ENCODE measurements around the gene OMP.

Gene OMP

GRCh38 chr11:77102246-77103210, at the start of gene OMP:
Gene OMP (plus strand): TSS chr11:77102840. CDS start chr11:77102840, 0 bp downstream.
- Histone ChIP-seq H3K27ac (ENCODE audit: low read depth, low read length) (no peak within 1 kb of the TSS), H3K4me1 (ENCODE audit: control insufficient read depth, insufficient read depth, low read length, unreplicated experiment) (peaks cover 14% of the 10 kb centered on the region), H3K36me3 (ENCODE audit: insufficient read depth, low read length) (no peaks in the 10 kb centered on the region), H2AFZ (ENCODE audit: low read length, unreplicated experiment) (no peak within 1 kb of the TSS), H3K4me3 (ENCODE audit: low read depth, low read length) (no peak within 1 kb of the TSS), H3K27me3 (ENCODE audit: insufficient read depth, low read length) (no peaks in the 10 kb centered on the region), H3K79me2 (ENCODE audit: control insufficient read depth, insufficient read depth, low read length, unreplicated experiment) (no peaks in the 10 kb centered on the region)

- Histone ChIP-seq H3K27ac (ENCODE audit: low read depth, low read length) (no peak overlapping the region), H3K4me1 (ENCODE audit: control insufficient read depth, insufficient read depth, low read length, unreplicated experiment) (no peaks in the 10 kb centered on the region), H3K79me2 (ENCODE audit: control insufficient read depth, insufficient read depth, low read length, unreplicated experiment) (no peaks in the 10 kb centered on the region), H3K27me3 (ENCODE audit: insufficient read depth, low read length) (no peaks in the 10 kb centered on the region), H3K4me3 (ENCODE audit: low read depth, low read length) (no peak overlapping the region), H3K36me3 (ENCODE audit: insufficient read depth, low read length) (no peaks in the 10 kb centered on the region), H2AFZ (ENCODE audit: low read length, unreplicated experiment) (no peak overlapping the region)
Measured at GRCh38 chr11:77053217-77054015, 49.2 kb upstream of the OMP start.

- no peak overlapping the region for H3K27ac ChIP-seq (ENCODE audit: low read depth, low read length)
- no peaks in the 10 kb centered on the region for H3K4me1 ChIP-seq (ENCODE audit: control insufficient read depth, insufficient read depth, low read length, unreplicated experiment)
- H2AFZ ChIP-seq (ENCODE audit: low read length, unreplicated experiment) = no peak overlapping the region
- H3K79me2 ChIP-seq (ENCODE audit: control insufficient read depth, insufficient read depth, low read length, unreplicated experiment) = no peaks in the 10 kb centered on the region
- H3K27me3 ChIP-seq (ENCODE audit: insufficient read depth, low read length) = no peaks in the 10 kb centered on the region
- no peaks in the 10 kb centered on the region for H3K36me3 ChIP-seq (ENCODE audit: insufficient read depth, low read length)
- H3K4me3 ChIP-seq (ENCODE audit: low read depth, low read length) = no peak overlapping the region
Measured at GRCh38 chr11:77054084-77054483, 48.6 kb upstream of the OMP start.

GRCh38 chr11:77055101-77055561, 47.5 kb upstream of the OMP start:
- Histone ChIP-seq H3K27ac (ENCODE audit: low read depth, low read length) (no peak overlapping the region), H3K36me3 (ENCODE audit: insufficient read depth, low read length) (no peaks in the 10 kb centered on the region), H3K79me2 (ENCODE audit: control insufficient read depth, insufficient read depth, low read length, unreplicated experiment) (no peaks in the 10 kb centered on the region), H3K4me1 (ENCODE audit: control insufficient read depth, insufficient read depth, low read length, unreplicated experiment) (no peaks in the 10 kb centered on the region), H3K4me3 (ENCODE audit: low read depth, low read length) (no peak overlapping the region), H3K27me3 (ENCODE audit: insufficient read depth, low read length) (0 out of 2 replicates have a peak, but pooled peaks cover 5% of the 10 kb centered on the region), H2AFZ (ENCODE audit: low read length, unreplicated experiment) (no peak overlapping the region)

GRCh38 chr11:77055913-77056312, 46.7 kb upstream of the OMP start:
- Histone ChIP-seq H3K36me3 (ENCODE audit: insufficient read depth, low read length) (no peaks in the 10 kb centered on the region), H3K4me3 (ENCODE audit: low read depth, low read length) (no peak overlapping the region), H3K27me3 (ENCODE audit: insufficient read depth, low read length) (0 out of 2 replicates have a peak, but pooled peaks cover 5% of the 10 kb centered on the region), H2AFZ (ENCODE audit: low read length, unreplicated experiment) (no peak overlapping the region), H3K27ac (ENCODE audit: low read depth, low read length) (no peak overlapping the region), H3K4me1 (ENCODE audit: control insufficient read depth, insufficient read depth, low read length, unreplicated experiment) (no peaks in the 10 kb centered on the region), H3K79me2 (ENCODE audit: control insufficient read depth, insufficient read depth, low read length, unreplicated experiment) (no peaks in the 10 kb centered on the region)

- Histone ChIP-seq H3K36me3 (ENCODE audit: insufficient read depth, low read length) (no peaks in the 10 kb centered on the region), H3K27ac (ENCODE audit: low read depth, low read length) (no peak overlapping the region), H3K79me2 (ENCODE audit: control insufficient read depth, insufficient read depth, low read length, unreplicated experiment) (no peaks in the 10 kb centered on the region), H3K4me1 (ENCODE audit: control insufficient read depth, insufficient read depth, low read length, unreplicated experiment) (no peaks in the 10 kb centered on the region), H2AFZ (ENCODE audit: low read length, unreplicated experiment) (no peak overlapping the region), H3K27me3 (ENCODE audit: insufficient read depth, low read length) (0 out of 2 replicates have a peak, but pooled peaks cover 5% of the 10 kb centered on the region), H3K4me3 (ENCODE audit: low read depth, low read length) (no peak overlapping the region)
Measured at GRCh38 chr11:77056814-77057402, 45.7 kb upstream of the OMP start.

GRCh38 chr11:77057938-77058474, 44.6 kb upstream of the OMP start:
- H3K4me3 ChIP-seq (ENCODE audit: low read depth, low read length) = no peak overlapping the region
- no peak overlapping the region for H3K27ac ChIP-seq (ENCODE audit: low read depth, low read length)
- H3K36me3 ChIP-seq (ENCODE audit: insufficient read depth, low read length) = no peaks in the 10 kb centered on the region
- no peak overlapping the region for H2AFZ ChIP-seq (ENCODE audit: low read length, unreplicated experiment)
- H3K79me2 ChIP-seq (ENCODE audit: control insufficient read depth, insufficient read depth, low read length, unreplicated experiment) = no peaks in the 10 kb centered on the region
- H3K4me1 ChIP-seq (ENCODE audit: control insufficient read depth, insufficient read depth, low read length, unreplicated experiment) = no peaks in the 10 kb centered on the region
- H3K27me3 ChIP-seq (ENCODE audit: insufficient read depth, low read length) = 0 out of 2 replicates have a peak, but pooled peaks cover 5% of the 10 kb centered on the region

- H3K27me3 ChIP-seq (ENCODE audit: insufficient read depth, low read length) = 0 out of 2 replicates have a peak, but pooled peaks cover 5% of the 10 kb centered on the region
- no peaks in the 10 kb centered on the region for H3K79me2 ChIP-seq (ENCODE audit: control insufficient read depth, insufficient read depth, low read length, unreplicated experiment)
- H3K27ac ChIP-seq (ENCODE audit: low read depth, low read length) = no peak overlapping the region
- no peak overlapping the region for H3K4me3 ChIP-seq (ENCODE audit: low read depth, low read length)
- H2AFZ ChIP-seq (ENCODE audit: low read length, unreplicated experiment) = no peak overlapping the region
- no peaks in the 10 kb centered on the region for H3K36me3 ChIP-seq (ENCODE audit: insufficient read depth, low read length)
- H3K4me1 ChIP-seq (ENCODE audit: control insufficient read depth, insufficient read depth, low read length, unreplicated experiment) = no peaks in the 10 kb centered on the region
Measured at GRCh38 chr11:77058900-77059299, 43.7 kb upstream of the OMP start.

GRCh38 chr11:77059806-77060205, 42.8 kb upstream of the OMP start:
- Histone ChIP-seq H2AFZ (ENCODE audit: low read length, unreplicated experiment) (no peak overlapping the region), H3K4me3 (ENCODE audit: low read depth, low read length) (no peak overlapping the region), H3K4me1 (ENCODE audit: control insufficient read depth, insufficient read depth, low read length, unreplicated experiment) (no peaks in the 10 kb centered on the region), H3K27me3 (ENCODE audit: insufficient read depth, low read length) (0 out of 2 replicates have a peak, but pooled peaks cover 5% of the 10 kb centered on the region), H3K79me2 (ENCODE audit: control insufficient read depth, insufficient read depth, low read length, unreplicated experiment) (no peaks in the 10 kb centered on the region), H3K27ac (ENCODE audit: low read depth, low read length) (no peak overlapping the region), H3K36me3 (ENCODE audit: insufficient read depth, low read length) (no peaks in the 10 kb centered on the region)

- no peaks in the 10 kb centered on the region for H3K79me2 ChIP-seq (ENCODE audit: control insufficient read depth, insufficient read depth, low read length, unreplicated experiment)
- H3K4me3 ChIP-seq (ENCODE audit: low read depth, low read length) = no peak overlapping the region
- no peak overlapping the region for H2AFZ ChIP-seq (ENCODE audit: low read length, unreplicated experiment)
- H3K4me1 ChIP-seq (ENCODE audit: control insufficient read depth, insufficient read depth, low read length, unreplicated experiment) = no peaks in the 10 kb centered on the region
- no peaks in the 10 kb centered on the region for H3K36me3 ChIP-seq (ENCODE audit: insufficient read depth, low read length)
- H3K27ac ChIP-seq (ENCODE audit: low read depth, low read length) = no peak overlapping the region
- H3K27me3 ChIP-seq (ENCODE audit: insufficient read depth, low read length) = 0 out of 2 replicates have a peak, but pooled peaks cover 5% of the 10 kb centered on the region
Measured at GRCh38 chr11:77060234-77060633, 42.4 kb upstream of the OMP start.

Data from ACC112 (cell line).